Uterus (tissue), 4 donors: ENCODE data around the gene MRPL22. TPM values are rescaled to one million over a fixed set of nuclear protein-coding genes. Genes with fewer than 3 reads are reported as not detected.

ENCODE experiments used
- DNase-seq, 2 donors: peaks; one replicate each; pipeline ENCODE4 v3.0.0-alpha.2; 2019 to 2020
- H3K27ac ChIP-seq, 2 donors: fragments of 200-600 bp; sonication (generic); 1 replicate in 1 of 2; 2 replicates in 1 of 2; pipeline ENCODE4 v1.5.1; 2016 to 2018
- H3K27me3 ChIP-seq, 2 donors: fragments of 200-600 bp; sonication (generic); one replicate each; pipeline ENCODE4 v1.5.1; 2018 to 2019; ENCODE audit warnings: control low read depth in 1 of 2
- H3K36me3 ChIP-seq, 2 donors: fragments of 200-600 bp; sonication (generic); one replicate each; pipeline ENCODE4 v1.5.1; 2019; ENCODE audit warnings: control low read depth in 1 of 2
- H3K4me1 ChIP-seq, 2 donors: fragments of 200-600 bp; sonication (generic); one replicate each; pipeline ENCODE4 v1.5.1; 2018 to 2019; ENCODE audit warnings: control low read depth in 1 of 2
- H3K4me3 ChIP-seq, 2 donors: fragments of 200-600 bp; sonication (generic); 1 replicate in 1 of 2; 2 replicates in 1 of 2; pipeline ENCODE4 v1.5.1; 2018 to 2019; ENCODE audit warnings: mild to moderate bottlenecking in 1 of 2
- H3K9me3 ChIP-seq, 2 donors: fragments of 200-600 bp; sonication (generic); one replicate each; pipeline ENCODE4 v1.5.1; 2019; ENCODE audit warnings: control low read depth in 1 of 2
- CTCF ChIP-seq, 4 experiments: fragments of 200-600 bp in 2 of 4; fragments of 450-650 bp in 2 of 4; sonication (generic) in 2 of 4; IDR thresholded peaks; one replicate each; pipeline ENCODE4 v1.5.1; 2016 to 2019; ENCODE audit warnings: antibody characterized with exemption in 4 of 4, mild to moderate bottlenecking in 2 of 4, moderate library complexity in 1 of 4
- POLR2A ChIP-seq, 2 donors: fragments of 450-650 bp; IDR thresholded peaks; one replicate each; pipeline ENCODE4 v1.6.1; 2016; ENCODE audit warnings: antibody characterized with exemption in 2 of 2, mild to moderate bottlenecking in 1 of 2, moderate library complexity in 1 of 2
- intact Hi-C: fragments of 100-400 bp; cut with DNase I; formaldehyde crosslinking; loops from one replicate; pipeline ENCODE4 v1.15.1; 2023; ENCODE audit warnings: low total_unique reads
- total RNA-seq, 4 donors: library from RNA; depleted of rRNA in 3 of 4; stranded (reverse); fragments of >200 nt in 3 of 4; gene quantifications; one replicate each; pipeline versions ENCODE4 v1.1.0 to v1.2.4, GENCODE V29; 2014 to 2023
- donor health status: DM: yes; HTN: yes; CAD: no.

Gene MRPL22
- total RNA-seq, 4 donors from 2014 or later = 12.6 to 39.2 (median 22.7) TPM

DNA sequence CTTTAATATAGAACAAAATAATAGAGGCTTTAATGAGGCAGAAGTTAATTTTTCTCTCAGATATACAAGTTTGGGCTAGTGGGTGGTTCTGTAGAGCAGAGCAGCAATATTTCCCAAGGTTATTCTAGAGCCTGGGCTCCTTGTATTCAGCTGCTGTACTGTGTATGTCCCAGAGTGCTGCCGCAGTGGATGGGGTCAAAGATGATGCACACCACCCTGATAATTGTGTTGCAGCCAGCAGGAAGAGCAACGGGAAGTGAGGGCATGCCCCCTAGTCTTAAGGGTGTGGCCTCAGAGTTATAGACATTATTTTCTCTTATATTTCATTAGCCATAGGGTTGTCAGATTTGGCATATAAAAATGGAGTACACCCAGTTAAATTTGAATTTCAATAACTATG, 48.8 kb downstream of the MRPL22 start:
- Histone ChIP-seq H3K27ac (no peak overlapping the region), H3K27me3 (no peaks in the 10 kb centered on the region), H3K4me3 (no peak overlapping the region), H3K36me3 (no peaks in the 10 kb centered on the region), H3K9me3 (no peaks in the 10 kb centered on the region), H3K4me1 (no peaks in the 10 kb centered on the region)
- no peak for TF ChIP-seq CTCF (IDR thresholded peaks at IDR 0.05)
- no peak for TF ChIP-seq POLR2A (IDR thresholded peaks at IDR 0.05)
- intact Hi-C loops = no loop called here
- DNase-seq = no peak

DNA sequence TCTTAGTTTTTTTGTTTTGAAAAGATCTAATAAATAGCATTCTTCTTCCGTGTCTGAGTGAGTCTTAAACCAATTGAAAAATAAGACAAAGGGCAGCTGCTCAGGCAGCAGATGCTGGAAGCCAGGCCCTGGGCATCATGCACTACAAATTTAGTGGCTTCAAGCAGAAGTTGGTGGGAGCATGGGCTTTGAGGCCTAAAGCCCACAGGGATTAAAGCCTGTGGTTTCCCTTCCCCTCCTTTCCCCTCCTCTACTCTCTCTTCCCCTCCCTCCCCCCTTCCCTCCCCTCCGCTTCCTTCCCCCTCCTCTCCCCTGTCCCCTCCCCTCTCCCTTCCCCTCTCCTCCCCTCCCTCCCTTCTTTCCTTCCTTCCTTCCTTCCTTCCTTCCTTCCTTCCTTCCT, 52.6 kb downstream of the MRPL22 start:
- intact Hi-C loops = no loop called here
- Histone ChIP-seq H3K4me1 (no peaks in the 10 kb centered on the region), H3K36me3 (no peaks in the 10 kb centered on the region), H3K4me3 (no peak overlapping the region), H3K9me3 (no peaks in the 10 kb centered on the region), H3K27ac (no peak overlapping the region), H3K27me3 (no peaks in the 10 kb centered on the region)
- no peak for DNase-seq
- no peak for TF ChIP-seq CTCF (IDR thresholded peaks at IDR 0.05)
- TF ChIP-seq POLR2A (IDR thresholded peaks at IDR 0.05) = no peak

DNA sequence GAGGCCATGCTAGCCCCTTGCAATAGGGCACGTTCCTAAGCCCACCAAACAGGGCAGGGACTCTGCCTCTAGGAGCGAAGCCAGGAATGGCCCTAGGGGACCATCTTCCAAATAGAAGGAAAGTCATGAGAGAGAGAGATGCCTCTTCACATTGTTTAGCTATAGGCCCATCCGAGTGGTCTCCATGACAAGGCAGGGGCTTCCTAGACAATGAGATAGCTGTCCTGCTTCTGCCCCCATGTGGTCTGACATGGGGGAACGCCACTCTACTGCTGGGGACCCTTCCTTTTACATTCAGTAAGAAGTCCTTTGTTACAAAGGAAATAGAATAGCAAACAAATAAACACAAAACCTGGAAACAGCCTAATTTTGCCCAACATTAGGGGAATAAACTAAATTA, 54.8 kb downstream of the MRPL22 start:
- intact Hi-C loops = no loop called here
- no peak overlapping the region for H3K4me3 ChIP-seq
- no peak for TF ChIP-seq POLR2A (IDR thresholded peaks at IDR 0.05)
- no peak for TF ChIP-seq CTCF (IDR thresholded peaks at IDR 0.05)
- H3K27me3 ChIP-seq = no peaks in the 10 kb centered on the region
- no peaks in the 10 kb centered on the region for H3K36me3 ChIP-seq
- no peak overlapping the region for H3K27ac ChIP-seq
- H3K9me3 ChIP-seq = no peaks in the 10 kb centered on the region
- H3K4me1 ChIP-seq = no peaks in the 10 kb centered on the region
- DNase-seq = no peak

DNA sequence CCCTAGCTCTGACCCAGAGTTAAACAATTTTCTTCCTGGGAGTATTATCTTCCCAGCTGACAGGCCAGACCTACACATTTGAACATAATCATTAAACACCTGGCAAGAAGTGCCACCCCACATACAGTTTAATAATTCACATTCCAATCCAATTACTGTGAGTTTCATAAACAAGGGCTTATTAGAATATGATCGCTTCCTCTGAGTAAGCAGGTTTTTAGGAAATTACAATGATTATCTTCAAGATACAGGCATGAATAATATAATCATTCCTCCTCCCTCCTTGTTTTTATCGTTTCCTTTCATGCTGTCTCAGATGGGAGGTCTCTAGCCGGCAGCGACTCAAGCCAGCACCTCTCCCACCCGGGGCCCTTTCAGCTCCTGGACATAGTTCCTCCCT, 56.9 kb downstream of the MRPL22 start:
- Histone ChIP-seq H3K27ac (no peak overlapping the region), H3K4me1 (no peaks in the 10 kb centered on the region), H3K27me3 (no peaks in the 10 kb centered on the region), H3K9me3 (no peaks in the 10 kb centered on the region), H3K36me3 (no peaks in the 10 kb centered on the region), H3K4me3 (no peak overlapping the region)
- DNase-seq = no peak
- intact Hi-C loops = no loop called here
- TF ChIP-seq POLR2A (IDR thresholded peaks at IDR 0.05) = no peak
- TF ChIP-seq CTCF (IDR thresholded peaks at IDR 0.05) = no peak

DNA sequence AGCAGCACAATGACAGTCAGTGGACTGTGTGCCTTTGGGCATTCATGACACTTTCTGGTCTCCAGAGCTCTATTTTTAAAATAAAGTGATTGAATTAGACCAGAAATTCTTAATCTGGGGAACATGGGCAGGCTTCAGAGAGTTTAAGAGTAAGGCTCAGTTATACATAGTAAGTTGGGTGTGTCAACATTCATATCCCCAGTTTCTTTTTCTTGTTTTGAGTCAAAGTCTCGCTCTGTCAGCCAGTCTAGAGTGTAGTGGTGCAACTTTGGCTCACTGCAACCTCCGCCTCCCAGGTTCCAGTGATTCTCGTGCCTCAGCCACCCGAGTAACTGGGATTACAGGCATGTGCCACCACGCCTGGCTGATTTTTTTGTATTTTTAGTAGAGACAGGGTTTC, 59.0 kb downstream of the MRPL22 start:
- intact Hi-C loops = no loop called here
- no peak for DNase-seq
- H3K27ac ChIP-seq = no peak overlapping the region
- no peaks in the 10 kb centered on the region for H3K4me1 ChIP-seq
- H3K27me3 ChIP-seq = no peaks in the 10 kb centered on the region
- no peaks in the 10 kb centered on the region for H3K36me3 ChIP-seq
- TF ChIP-seq CTCF (IDR thresholded peaks at IDR 0.05) (no peak), POLR2A (IDR thresholded peaks at IDR 0.05) (no peak)
- no peak overlapping the region for H3K4me3 ChIP-seq
- H3K9me3 ChIP-seq = no peaks in the 10 kb centered on the region
